Transverse colon (tissue), 4 donors: ENCODE measurements around the gene GPR171. TPM values are rescaled to one million over a fixed set of nuclear protein-coding genes. Genes with fewer than 3 reads are reported as not detected.

Source experiments
- DNase-seq: peaks from one replicate; pipeline ENCODE4 v3.0.0-alpha.2; 2019
- H3K27ac ChIP-seq, 4 donors: fragments of 200-600 bp; sonication (generic); 2 replicates each; pipeline ENCODE4 v1.5.1; 2016 to 2018; ENCODE audit warnings: inconsistent platforms in 4 of 4
- H3K27me3 ChIP-seq: fragments of 200-600 bp; sonication (generic); 2 replicates; pipeline ENCODE4 v1.5.1; 2017; ENCODE audit warnings: inconsistent platforms
- H3K36me3 ChIP-seq, 4 donors: fragments of 200-600 bp; sonication (generic); 2 replicates each; pipeline ENCODE4 v1.5.1; 2017 to 2019; ENCODE audit warnings: inconsistent platforms in 4 of 4
- H3K4me1 ChIP-seq, 4 donors: fragments of 200-600 bp; sonication (generic); 2 replicates each; pipeline ENCODE4 v1.5.1; 2017 to 2020; ENCODE audit warnings: inconsistent platforms in 4 of 4
- H3K4me3 ChIP-seq, 4 donors: fragments of 200-600 bp; sonication (generic); 1 replicate in 1 of 4; 2 replicates in 3 of 4; pipeline versions ENCODE4 v1.5.1 to v1.6.1; 2017 to 2019; ENCODE audit warnings: inconsistent platforms in 4 of 4
- H3K9me3 ChIP-seq, 2 donors: fragments of 200-600 bp; sonication (generic); 2 replicates each; pipeline ENCODE4 v1.5.1; 2017 to 2019; ENCODE audit warnings: inconsistent platforms in 2 of 2
- EP300 ChIP-seq: sonication (generic); formaldehyde crosslinking; IDR thresholded peaks from one replicate; pipeline ENCODE4 v1.6.1; 2017; ENCODE audit warnings: antibody characterized with exemption, low read depth
- POLR2A ChIP-seq: fragments of 450-650 bp; IDR thresholded peaks from one replicate; pipeline ENCODE4 v1.6.1; 2016; ENCODE audit warnings: antibody characterized with exemption, mild to moderate bottlenecking, moderate library complexity
- POLR2AphosphoS5 ChIP-seq, 3 donors: sonication (generic); formaldehyde crosslinking; IDR thresholded peaks; one replicate each; pipeline ENCODE4 v1.6.1; 2016; ENCODE audit warnings: antibody characterized with exemption in 3 of 3
- WGBS, 2 donors: methylation state at CpG; one replicate each; pipeline ENCODE4 v1.1.5; 2018; ENCODE audit warnings: low coverage in 1 of 2; 5-methylcytosine and 5-hydroxymethylcytosine counted together
- in situ Hi-C, 4 donors: fragments of 200-750 bp; cut with MboI; loops; one replicate each; pipeline versions ENCODE4 v1.15.0 to v1.15.1; 2017; ENCODE audit warnings: low sequenced_read_pairs in 3 of 4, low pct_ligation_motif_present in 1 of 4, low pct_unique_long_range_greater_than_20kb in 1 of 4
- intact Hi-C: fragments of 100-400 bp; cut with DNase I; formaldehyde crosslinking; loops from one replicate; pipeline ENCODE4 v1.15.1; 2023; ENCODE audit warnings: low total_unique reads
- total RNA-seq, 4 donors: library from RNA; depleted of rRNA; stranded (reverse); fragments of >200 nt; gene quantifications; one replicate each; pipeline ENCODE4 v1.1.0, GENCODE V29; 2016
- TF ChIP-seq, protein P1 (sequence below), 5 experiments: fragments of 200-600 bp in 3 of 5; fragments of 450-650 bp in 2 of 5; sonication (generic) in 3 of 5; IDR thresholded peaks; 1 replicate in 2 of 5; 2 replicates in 3 of 5; pipeline ENCODE4 v1.5.1; 2016 to 2017; ENCODE audit warnings: antibody characterized with exemption in 5 of 5, inconsistent platforms in 3 of 5, mild to moderate bottlenecking in 2 of 5, moderate library complexity in 1 of 5

The GPR171 gene
- total RNA-seq, 4 donors from 2014 or later: 3.8 to 6.8 TPM; not detected in 2

DNA sequence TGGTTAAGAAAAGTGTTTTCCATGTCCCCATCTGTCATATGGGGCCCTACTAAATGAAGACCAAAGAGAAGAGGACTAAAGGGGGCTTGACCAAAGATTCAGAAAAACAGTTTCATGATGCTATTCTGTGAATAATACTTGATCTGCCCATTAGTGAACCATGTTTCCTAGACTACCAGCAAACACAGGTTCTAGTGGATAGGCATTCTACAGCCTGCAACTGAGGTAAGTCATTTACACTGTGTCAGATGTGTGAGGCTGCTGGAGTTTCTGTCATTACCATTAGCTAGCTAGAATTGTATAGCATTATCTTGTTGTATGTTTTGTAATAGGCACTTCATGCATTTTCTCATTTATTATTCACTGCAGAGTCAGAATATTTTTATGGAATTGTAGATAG lies 6.6 kb downstream of the GPR171 start:
- Histone ChIP-seq H3K4me1 (peaks cover 0 to 3% (median 0%) of the 10 kb centered on the region in 4 donors), H3K9me3 (no peaks in the 10 kb centered on the region), H3K27ac (no peak overlapping the region), H3K4me3 (no peak overlapping the region), H3K27me3 (no peaks in the 10 kb centered on the region), H3K36me3 (no peaks in the 10 kb centered on the region)
- in situ Hi-C loops: no loop called here
- DNase-seq: no peak
- TF ChIP-seq, protein P1, sequence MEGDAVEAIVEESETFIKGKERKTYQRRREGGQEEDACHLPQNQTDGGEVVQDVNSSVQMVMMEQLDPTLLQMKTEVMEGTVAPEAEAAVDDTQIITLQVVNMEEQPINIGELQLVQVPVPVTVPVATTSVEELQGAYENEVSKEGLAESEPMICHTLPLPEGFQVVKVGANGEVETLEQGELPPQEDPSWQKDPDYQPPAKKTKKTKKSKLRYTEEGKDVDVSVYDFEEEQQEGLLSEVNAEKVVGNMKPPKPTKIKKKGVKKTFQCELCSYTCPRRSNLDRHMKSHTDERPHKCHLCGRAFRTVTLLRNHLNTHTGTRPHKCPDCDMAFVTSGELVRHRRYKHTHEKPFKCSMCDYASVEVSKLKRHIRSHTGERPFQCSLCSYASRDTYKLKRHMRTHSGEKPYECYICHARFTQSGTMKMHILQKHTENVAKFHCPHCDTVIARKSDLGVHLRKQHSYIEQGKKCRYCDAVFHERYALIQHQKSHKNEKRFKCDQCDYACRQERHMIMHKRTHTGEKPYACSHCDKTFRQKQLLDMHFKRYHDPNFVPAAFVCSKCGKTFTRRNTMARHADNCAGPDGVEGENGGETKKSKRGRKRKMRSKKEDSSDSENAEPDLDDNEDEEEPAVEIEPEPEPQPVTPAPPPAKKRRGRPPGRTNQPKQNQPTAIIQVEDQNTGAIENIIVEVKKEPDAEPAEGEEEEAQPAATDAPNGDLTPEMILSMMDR (IDR thresholded peaks at IDR 0.05): no peak
- TF ChIP-seq POLR2A (no peak), EP300 (no peak), POLR2AphosphoS5 (IDR thresholded peaks at IDR 0.05) (no peak)
- intact Hi-C loops: no loop called here

- DNase-seq: no peak
- peaks cover 0 to 3% (median 0%) of the 10 kb centered on the region in 4 donors for H3K4me1 ChIP-seq
Measured at GRCh38 chr3:151195826-151196225, 7.2 kb downstream of the GPR171 start.

DNA sequence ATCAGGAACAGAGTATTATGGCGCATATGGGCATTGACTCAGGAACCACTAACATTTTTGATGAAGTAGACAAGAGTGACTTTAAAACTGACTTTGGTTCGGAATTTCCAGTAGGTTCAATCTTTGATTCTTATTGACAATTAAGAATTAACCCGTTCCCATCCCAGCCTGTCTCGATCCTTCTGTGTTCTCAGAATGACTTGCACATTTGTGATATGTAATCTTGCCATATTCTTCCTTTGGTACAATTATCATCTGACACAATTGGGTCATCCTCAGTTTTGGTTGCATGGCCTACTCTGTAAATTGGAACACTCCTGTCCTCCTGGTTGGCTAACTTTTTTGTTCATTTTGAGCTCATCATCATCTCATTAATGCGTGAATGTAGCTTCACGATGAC lies 10.5 kb downstream of the GPR171 start:
- no peaks in the 10 kb centered on the region for H3K4me1 ChIP-seq
- H3K27ac ChIP-seq: no peak overlapping the region
- no peaks in the 10 kb centered on the region for H3K36me3 ChIP-seq
- in situ Hi-C loops: no loop called here
- no peaks in the 10 kb centered on the region for H3K9me3 ChIP-seq
- WGBS, 2 donors: 92 to 95% methylated on average over 5 to 6 of the region's 6 CpGs
- H3K27me3 ChIP-seq: no peaks in the 10 kb centered on the region
- TF ChIP-seq POLR2A: no peak
- no peak for TF ChIP-seq EP300
- no peak for TF ChIP-seq POLR2AphosphoS5 (IDR thresholded peaks at IDR 0.05)
- TF ChIP-seq, protein P1 (IDR thresholded peaks at IDR 0.05): no peak
- intact Hi-C loops: no loop called here
- DNase-seq: no peak
- H3K4me3 ChIP-seq: no peak overlapping the region

More at GRCh38 chr3:151195826-151196225, 7.2 kb downstream of the GPR171 start:
- Histone ChIP-seq H3K27me3 (no peaks in the 10 kb centered on the region), H3K9me3 (no peaks in the 10 kb centered on the region), H3K4me3 (no peak overlapping the region), H3K36me3 (no peaks in the 10 kb centered on the region), H3K27ac (no peak overlapping the region)
- TF ChIP-seq, protein P1 (IDR thresholded peaks at IDR 0.05): no peak
- TF ChIP-seq EP300 (no peak), POLR2AphosphoS5 (IDR thresholded peaks at IDR 0.05) (no peak), POLR2A (no peak)
- 67 to 73% methylated on average over 1 of the region's 1 CpG for WGBS, 2 donors
- intact Hi-C loops: no loop called here
- in situ Hi-C loops: no loop called here

DNA sequence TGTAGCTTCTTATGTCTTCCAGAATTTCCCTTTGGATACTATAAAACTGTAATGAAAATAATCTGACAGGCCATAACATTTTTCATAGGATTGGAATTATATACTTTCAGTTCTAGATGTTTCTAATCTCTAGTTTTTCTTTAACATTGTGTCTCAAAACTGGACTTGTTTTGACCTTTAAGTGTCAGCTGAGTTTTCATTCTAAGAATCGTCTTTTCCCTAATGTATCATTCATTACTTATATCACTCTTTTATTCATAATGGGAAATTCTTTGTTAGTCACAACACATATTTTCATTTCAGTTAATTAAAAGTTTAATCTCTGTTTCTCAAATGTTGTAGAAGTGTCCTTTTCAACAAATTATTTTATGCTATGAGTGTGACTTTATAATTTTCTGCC lies 11.9 kb downstream of the GPR171 start:
- in situ Hi-C loops: no loop called here
- Histone ChIP-seq H3K27ac (no peak overlapping the region), H3K9me3 (no peaks in the 10 kb centered on the region), H3K4me1 (no peaks in the 10 kb centered on the region), H3K36me3 (no peaks in the 10 kb centered on the region), H3K27me3 (no peaks in the 10 kb centered on the region), H3K4me3 (no peak overlapping the region)
- DNase-seq: no peak
- 63 to 80% methylated on average over 1 of the region's 1 CpG for WGBS, 2 donors
- TF ChIP-seq POLR2A (no peak), EP300 (no peak), POLR2AphosphoS5 (IDR thresholded peaks at IDR 0.05) (no peak)
- TF ChIP-seq, protein P1 (IDR thresholded peaks at IDR 0.05): no peak
- intact Hi-C loops: no loop called here
